ENCODE data around the gene C4orf50.

Gene C4orf50

GRCh38 chr4:5959211-5959982 lies 58.8 kb downstream of the C4orf50 start:
- ChIA-PET POLR2A (ENCODE audit: low non-redundant PET) (no interaction called here), CTCF (no interaction called here)
- no peak overlapping the region for H3K27ac ChIP-seq
- no peak for DNase-seq (ENCODE audit: low spot score)
- TF ChIP-seq CTCF (conservative IDR thresholded peaks at IDR 0.05; ENCODE audit: low read depth), result no peak

- POLR2A ChIA-PET (ENCODE audit: low non-redundant PET), result no interaction called here
- CTCF ChIA-PET, result no interaction called here
- no peak overlapping the region for H3K27ac ChIP-seq
- no peak for DNase-seq (ENCODE audit: low spot score)
- no peak for TF ChIP-seq CTCF (conservative IDR thresholded peaks at IDR 0.05; ENCODE audit: low read depth)
Observed at GRCh38 chr4:5958199-5958735, 60.0 kb downstream of the C4orf50 start.

GRCh38 chr4:5957076-5957475 lies 61.2 kb downstream of the C4orf50 start:
- CTCF ChIA-PET, result no interaction called here
- TF ChIP-seq CTCF (conservative IDR thresholded peaks at IDR 0.05; ENCODE audit: low read depth), result no peak
- DNase-seq (ENCODE audit: low spot score), result no peak
- POLR2A ChIA-PET (ENCODE audit: low non-redundant PET), result no interaction called here
- H3K27ac ChIP-seq, result no peak overlapping the region

GRCh38 chr4:5956285-5957021 lies 61.8 kb downstream of the C4orf50 start:
- ChIA-PET CTCF (no interaction called here), POLR2A (ENCODE audit: low non-redundant PET) (no interaction called here)
- DNase-seq (ENCODE audit: low spot score), result no peak
- no peak for TF ChIP-seq CTCF (conservative IDR thresholded peaks at IDR 0.05; ENCODE audit: low read depth)
- no peak overlapping the region for H3K27ac ChIP-seq

- no peak overlapping the region for H3K27ac ChIP-seq
- no peak for DNase-seq (ENCODE audit: low spot score)
- ChIA-PET POLR2A (ENCODE audit: low non-redundant PET) (no interaction called here), CTCF (no interaction called here)
- no peak for TF ChIP-seq CTCF (conservative IDR thresholded peaks at IDR 0.05; ENCODE audit: low read depth)
Observed at GRCh38 chr4:5955856-5956255, 62.4 kb downstream of the C4orf50 start.

GRCh38 chr4:5955201-5955821 lies 62.9 kb downstream of the C4orf50 start:
- POLR2A ChIA-PET (ENCODE audit: low non-redundant PET), result no interaction called here
- no peak for DNase-seq (ENCODE audit: low spot score)
- no peak overlapping the region for H3K27ac ChIP-seq
- CTCF ChIA-PET, result no interaction called here
- no peak for TF ChIP-seq CTCF (conservative IDR thresholded peaks at IDR 0.05; ENCODE audit: low read depth)
